WTC11 (cell line): Measurements from ENCODE around the gene CAMK2G. TPM values are rescaled to one million over a fixed set of nuclear protein-coding genes. Genes with fewer than 3 reads are reported as not detected.

Experiments
- ATAC-seq: fragments of 200-7000 bp; cut with Tn5 transposase; 2 replicates; pipeline ENCODE4 v1.10.0; 2021; ENCODE audit warnings: mild to moderate bottlenecking, moderate library complexity
- Bru-seq: library from RNA; stranded (reverse); fragments of 400-500 nt; gene quantifications from one replicate; lab custom pipeline; 2021; lab: Mats Ljungman, UMichigan
- CTCF ChIA-PET: fragments of 300-600 bp; sonication (Branson Sonifier 250); formaldehyde crosslinking; loops from one replicate; lab custom pipeline; 2021; ENCODE audit warnings: antibody characterized with exemption; lab: Charles Lee
- POLR2A ChIA-PET: fragments of 350-600 bp; sonication (Branson Sonifier 250); formaldehyde crosslinking; loops from one replicate; lab custom pipeline; 2021; ENCODE audit warnings: antibody characterized with exemption; lab: Charles Lee
- DNase-seq: peaks from one replicate; pipeline ENCODE4 v3.0.0; 2021; ENCODE audit warnings: low spot score
- H3K27ac Mint-ChIP-seq: 2 replicates; pipeline ENCODE4 v1.8.0; 2021; ENCODE audit warnings: mixed read lengths
- H3K27me3 Mint-ChIP-seq: 2 replicates; pipeline ENCODE4 v1.8.0; 2021; ENCODE audit warnings: low read depth, mild to moderate bottlenecking, moderate library complexity, mixed read lengths
- H3K36me3 Mint-ChIP-seq: 2 replicates; pipeline ENCODE4 v1.8.0; 2021; ENCODE audit warnings: mixed read lengths
- H3K4me1 Mint-ChIP-seq: 2 replicates; pipeline ENCODE4 v1.8.0; 2022; ENCODE audit warnings: mixed read lengths
- H3K4me3 Mint-ChIP-seq: 2 replicates; pipeline ENCODE4 v1.8.0; 2021; ENCODE audit warnings: mild to moderate bottlenecking, moderate library complexity, mixed read lengths
- H3K9me3 Mint-ChIP-seq: 2 replicates; pipeline ENCODE4 v1.8.0; 2021; ENCODE audit warnings: mixed read lengths
- AR ChIP-seq: fragments of 250-450 bp; sonication (Bioruptor Pico); IDR thresholded peaks from 2 replicates; pipeline ENCODE4 v1.9.0; 2021; ENCODE audit warnings: mild to moderate bottlenecking
- ATF6 ChIP-seq: sonication (generic); formaldehyde crosslinking; IDR thresholded peaks from 2 replicates; pipeline ENCODE4 v1.8.1; 2023; ENCODE audit warnings: mild to moderate bottlenecking, missing genetic modification reagents
- CREM ChIP-seq: sonication (generic); formaldehyde crosslinking; IDR thresholded peaks from 2 replicates; pipeline ENCODE4 v1.8.1; 2022; ENCODE audit warnings: mild to moderate bottlenecking, missing genetic modification reagents, moderate library complexity
- E2F4 ChIP-seq: sonication (generic); formaldehyde crosslinking; IDR thresholded peaks from 2 replicates; pipeline ENCODE4 v1.8.1; 2022; ENCODE audit warnings: low read depth, mild to moderate bottlenecking, moderate library complexity, missing genetic modification reagents, borderline replicate concordance
- FOXJ3 ChIP-seq: sonication (generic); formaldehyde crosslinking; IDR thresholded peaks from 2 replicates; pipeline ENCODE4 v1.9.0; 2021; ENCODE audit warnings: missing genetic modification reagents, mild to moderate bottlenecking, borderline replicate concordance
- FOXP1 ChIP-seq: sonication (generic); formaldehyde crosslinking; IDR thresholded peaks from 2 replicates; pipeline ENCODE4 v1.8.0; 2022; ENCODE audit warnings: missing genetic modification reagents, mild to moderate bottlenecking, moderate library complexity, borderline replicate concordance
- GABPB1 ChIP-seq: sonication (generic); formaldehyde crosslinking; IDR thresholded peaks from 2 replicates; pipeline ENCODE4 v1.8.1; 2023; ENCODE audit warnings: mild to moderate bottlenecking, missing genetic modification reagents
- GTF2I ChIP-seq: fragments of 250-450 bp; sonication (Bioruptor Pico); conservative IDR thresholded peaks from 2 replicates; pipeline ENCODE4 v1.4.0; 2021; ENCODE audit warnings: mild to moderate bottlenecking
- KAT7 ChIP-seq: sonication (generic); formaldehyde crosslinking; IDR thresholded peaks from 2 replicates; pipeline ENCODE4 v1.8.1; 2023; ENCODE audit warnings: missing genetic modification reagents, mild to moderate bottlenecking, borderline replicate concordance
- MAX ChIP-seq: sonication (generic); formaldehyde crosslinking; IDR thresholded peaks from 2 replicates; pipeline ENCODE4 v1.8.0; 2022; ENCODE audit warnings: mild to moderate bottlenecking, missing genetic modification reagents
- NFE2L1 ChIP-seq: sonication (generic); formaldehyde crosslinking; IDR thresholded peaks from 2 replicates; pipeline ENCODE4 v1.8.1; 2023; ENCODE audit warnings: missing genetic modification reagents
- NR1H2 ChIP-seq: sonication (generic); formaldehyde crosslinking; IDR thresholded peaks from 2 replicates; pipeline ENCODE4 v1.9.0; 2021; ENCODE audit warnings: mild to moderate bottlenecking, moderate library complexity, missing genetic modification reagents
- RORB ChIP-seq: fragments of 250-450 bp; sonication (Bioruptor Pico); IDR thresholded peaks from 2 replicates; pipeline ENCODE4 v1.9.0; 2021; ENCODE audit warnings: mild to moderate bottlenecking
- SMAD3 ChIP-seq: sonication (generic); formaldehyde crosslinking; IDR thresholded peaks from 2 replicates; pipeline ENCODE4 v1.8.0; 2022; ENCODE audit warnings: missing genetic modification reagents, mild to moderate bottlenecking, borderline replicate concordance
- SOX15 ChIP-seq: fragments of 250-450 bp; sonication (Bioruptor Pico); IDR thresholded peaks from 2 replicates; pipeline ENCODE4 v1.9.0; 2021; ENCODE audit warnings: mild to moderate bottlenecking
- SP1 ChIP-seq: sonication (generic); formaldehyde crosslinking; conservative IDR thresholded peaks from 2 replicates; pipeline ENCODE4 v1.8.1; 2022; ENCODE audit warnings: missing genetic modification reagents
- STAT6 ChIP-seq: sonication (generic); formaldehyde crosslinking; conservative IDR thresholded peaks from 2 replicates; pipeline ENCODE4 v1.8.1; 2023; ENCODE audit warnings: mild to moderate bottlenecking, low read depth, missing genetic modification reagents, moderate library complexity
- TEAD4 ChIP-seq: sonication (generic); formaldehyde crosslinking; IDR thresholded peaks from 2 replicates; pipeline ENCODE4 v1.8.0; 2022; ENCODE audit warnings: mild to moderate bottlenecking, missing genetic modification reagents
- TP53 ChIP-seq: sonication (generic); formaldehyde crosslinking; IDR thresholded peaks from 2 replicates; pipeline ENCODE4 v1.8.1; 2023; ENCODE audit warnings: mild to moderate bottlenecking, missing genetic modification reagents
- ZNF317 ChIP-seq: sonication (generic); formaldehyde crosslinking; IDR thresholded peaks from 2 replicates; pipeline ENCODE4 v1.8.1; 2023; ENCODE audit warnings: low read depth, mild to moderate bottlenecking, moderate library complexity, missing genetic modification reagents, borderline replicate concordance
- long read RNA-seq, 3 experiments: library from RNA in 1 of 3; library from capped mRNA in 1 of 3; library from polyadenylated mRNA in 1 of 3; unstranded in 2 of 3; stranded (forward) in 1 of 3; transcript quantifications; one replicate each; pipeline ENCODE4 v2.0.0, GENCODE V29; 2021
- total RNA-seq: library from RNA; stranded (reverse); gene quantifications from 3 replicates; pipeline ENCODE4 v1.2.3, GENCODE V29; 2021
- TF ChIP-seq, protein P1 (sequence below): sonication (generic); formaldehyde crosslinking; IDR thresholded peaks from 2 replicates; pipeline ENCODE4 v1.8.1; 2022; ENCODE audit warnings: mild to moderate bottlenecking, missing genetic modification reagents, moderate library complexity, borderline replicate concordance
- TF ChIP-seq, protein P2 (sequence below): sonication (generic); formaldehyde crosslinking; IDR thresholded peaks from 2 replicates; pipeline ENCODE4 v1.8.1; 2022; ENCODE audit warnings: mild to moderate bottlenecking, moderate library complexity, missing genetic modification reagents
- TF ChIP-seq, protein P3 (sequence below): sonication (generic); formaldehyde crosslinking; IDR thresholded peaks from 2 replicates; pipeline ENCODE4 v1.8.0; 2022; ENCODE audit warnings: mild to moderate bottlenecking, missing genetic modification reagents

Gene CAMK2G
- 34.9 to 39.9 TPM (median 34.9 TPM) in 3 replicates for total RNA-seq
- Bru-seq, nascent RNA = percentile 72 among the genes with signal in this experiment
- long read RNA-seq, experiment 1, transcript CAMK2G-204 (19 exons, 3,563 nt) = major isoform, 15 of 90 reads
- long read RNA-seq, experiment 1, partial matches to known transcripts = 15 of 90 reads
- long read RNA-seq, experiment 1, other reads (novel, unspliced or antisense) = 55 of 90 reads
- long read RNA-seq, experiment 2, partial matches to known transcripts = 3 of 31 reads
- long read RNA-seq, experiment 2, other reads (novel, unspliced or antisense) = 26 of 31 reads
- long read RNA-seq, experiment 3, partial matches to known transcripts = 2 of 8 reads
- long read RNA-seq, experiment 3, other reads (novel, unspliced or antisense) = 5 of 8 reads

- peaks cover 17% of the 10 kb centered on the region for H3K36me3 Mint-ChIP-seq
- no peaks in the 10 kb centered on the region for H3K9me3 Mint-ChIP-seq
- no peak within 1 kb of the TSS for H3K27ac Mint-ChIP-seq
- ATAC-seq (peak; percentile 84), DNase-seq (peak; percentile 77)
- H3K4me3 Mint-ChIP-seq = peak within 1 kb of the TSS; percentile 74
- no peaks in the 10 kb centered on the region; the same call in 1 of the 2 replicates for H3K27me3 Mint-ChIP-seq
- peaks cover 32% of the 10 kb centered on the region for H3K4me1 Mint-ChIP-seq
- CTCF ChIA-PET = interaction anchor here (0.6 to 2.6 kb wide), 12 partner anchors 7 to 952 kb away, joined by 3 to 10 read pairs (median 4); partner anchors contain the start of gene KAT6B
- POLR2A ChIA-PET = interaction anchor here (0.6 kb wide), 2 partner anchors 30 to 128 kb away, joined by 3 to 4 read pairs; no protein-coding TSS in a partner anchor
- TF ChIP-seq AR (CRISPR knock-in tag) = no peak
- TF ChIP-seq MAX = peak; percentile 17; the same call in 1 of the 2 replicates
- TF ChIP-seq FOXP1 = no peak
- TF ChIP-seq GABPB1 (CRISPR knock-in tag) = no peak
- TF ChIP-seq, protein P1, sequence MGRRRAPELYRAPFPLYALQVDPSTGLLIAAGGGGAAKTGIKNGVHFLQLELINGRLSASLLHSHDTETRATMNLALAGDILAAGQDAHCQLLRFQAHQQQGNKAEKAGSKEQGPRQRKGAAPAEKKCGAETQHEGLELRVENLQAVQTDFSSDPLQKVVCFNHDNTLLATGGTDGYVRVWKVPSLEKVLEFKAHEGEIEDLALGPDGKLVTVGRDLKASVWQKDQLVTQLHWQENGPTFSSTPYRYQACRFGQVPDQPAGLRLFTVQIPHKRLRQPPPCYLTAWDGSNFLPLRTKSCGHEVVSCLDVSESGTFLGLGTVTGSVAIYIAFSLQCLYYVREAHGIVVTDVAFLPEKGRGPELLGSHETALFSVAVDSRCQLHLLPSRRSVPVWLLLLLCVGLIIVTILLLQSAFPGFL (CRISPR knock-in tag) = no peak
- TF ChIP-seq E2F4 (CRISPR knock-in tag) = no peak
- no peak for TF ChIP-seq CREM (CRISPR knock-in tag)
- no peak for TF ChIP-seq NR1H2 (CRISPR knock-in tag)
- TF ChIP-seq KAT7 (CRISPR knock-in tag) = 0 out of 2 replicates have a peak, but pooled peaks have one; percentile 67
- no peak for TF ChIP-seq TP53 (CRISPR knock-in tag)
- peak; percentile 69 for TF ChIP-seq GTF2I (CRISPR knock-in tag)
- TF ChIP-seq, protein P2, sequence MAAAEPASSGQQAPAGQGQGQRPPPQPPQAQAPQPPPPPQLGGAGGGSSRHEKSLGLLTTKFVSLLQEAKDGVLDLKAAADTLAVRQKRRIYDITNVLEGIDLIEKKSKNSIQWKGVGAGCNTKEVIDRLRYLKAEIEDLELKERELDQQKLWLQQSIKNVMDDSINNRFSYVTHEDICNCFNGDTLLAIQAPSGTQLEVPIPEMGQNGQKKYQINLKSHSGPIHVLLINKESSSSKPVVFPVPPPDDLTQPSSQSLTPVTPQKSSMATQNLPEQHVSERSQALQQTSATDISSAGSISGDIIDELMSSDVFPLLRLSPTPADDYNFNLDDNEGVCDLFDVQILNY (CRISPR knock-in tag) = no peak
- no peak for TF ChIP-seq ATF6
- no peak for TF ChIP-seq RORB (CRISPR knock-in tag)
- no peak for TF ChIP-seq STAT6
- TF ChIP-seq FOXJ3 (CRISPR knock-in tag) = no peak
- TF ChIP-seq TEAD4 (CRISPR knock-in tag) = no peak
- 0 out of 2 replicates have a peak, but pooled peaks have one; percentile 34 for TF ChIP-seq NFE2L1 (CRISPR knock-in tag)
- TF ChIP-seq SMAD3 (CRISPR knock-in tag) = no peak
- no peak for TF ChIP-seq SOX15 (CRISPR knock-in tag)
- peak; percentile 72 for TF ChIP-seq SP1 (CRISPR knock-in tag)
- TF ChIP-seq, protein P3, sequence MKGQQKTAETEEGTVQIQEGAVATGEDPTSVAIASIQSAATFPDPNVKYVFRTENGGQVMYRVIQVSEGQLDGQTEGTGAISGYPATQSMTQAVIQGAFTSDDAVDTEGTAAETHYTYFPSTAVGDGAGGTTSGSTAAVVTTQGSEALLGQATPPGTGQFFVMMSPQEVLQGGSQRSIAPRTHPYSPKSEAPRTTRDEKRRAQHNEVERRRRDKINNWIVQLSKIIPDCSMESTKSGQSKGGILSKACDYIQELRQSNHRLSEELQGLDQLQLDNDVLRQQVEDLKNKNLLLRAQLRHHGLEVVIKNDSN (CRISPR knock-in tag) = no peak
- no peak for TF ChIP-seq ZNF317 (CRISPR knock-in tag)
These were observed at the start of gene CAMK2G for GRCh38 chr10:73874267-73875138. Gene CAMK2G (minus strand): TSS chr10:73874555. CDS start chr10:73874461, 94 bp downstream.
